WI38 (cell line): ENCODE results near the gene PEF1.

ENCODE experiments used
- H3K4me3 ChIP-seq: 2 replicates; pipeline ENCODE4 v1.5.1; 2011; ENCODE audit warnings: low read depth, mild to moderate bottlenecking, control low read depth, low read length
- CTCF ChIP-seq: IDR thresholded peaks from 2 replicates; pipeline ENCODE4 v1.5.1; 2012; ENCODE audit warnings: low read depth, mild to moderate bottlenecking, control low read depth, low read length

Gene PEF1

GRCh38 chr1:31655104-31655503 lies 10.4 kb upstream of the PEF1 start:
- no peak for TF ChIP-seq CTCF
- no peak overlapping the region for H3K4me3 ChIP-seq

- no peak overlapping the region for H3K4me3 ChIP-seq
- TF ChIP-seq CTCF: no peak
These were observed 9.7 kb upstream of the PEF1 start for GRCh38 chr1:31654474-31654776.

GRCh38 chr1:31653717-31654473 lies 9.2 kb upstream of the PEF1 start:
- no peak overlapping the region for H3K4me3 ChIP-seq
- no peak for TF ChIP-seq CTCF

- no peak for TF ChIP-seq CTCF
- no peak overlapping the region for H3K4me3 ChIP-seq
These were observed 8.3 kb upstream of the PEF1 start for GRCh38 chr1:31652891-31653499.

GRCh38 chr1:31651766-31652165 lies 7.1 kb upstream of the PEF1 start:
- no peak for TF ChIP-seq CTCF
- no peak overlapping the region for H3K4me3 ChIP-seq

- TF ChIP-seq CTCF: no peak
- no peak overlapping the region for H3K4me3 ChIP-seq
These were observed 6.4 kb upstream of the PEF1 start for GRCh38 chr1:31651089-31651420.

GRCh38 chr1:31650161-31651088 lies 5.7 kb upstream of the PEF1 start:
- H3K4me3 ChIP-seq: no peak overlapping the region
- no peak for TF ChIP-seq CTCF
